K562 (cell line): Measurements from ENCODE around the gene TMC1.

ENCODE experiments used
- ATF3 ChIP-seq, 2 experiments: fragments of 450-650 bp in 1 of 2; sonication (generic) in 1 of 2; formaldehyde crosslinking in 1 of 2; IDR thresholded peaks in 1 of 2; conservative IDR thresholded peaks in 1 of 2; 2 replicates each; pipeline versions ENCODE4 v1.6.1 to v1.8.1; 2016 to 2023; ENCODE audit warnings: mild to moderate bottlenecking in 2 of 2, moderate library complexity in 2 of 2, inconsistent platforms in 1 of 2, missing genetic modification reagents in 1 of 2
- CEBPG ChIP-seq, 3 experiments: fragments of 200-800 bp in 1 of 3; sonication (Bioruptor generic) in 1 of 3; sonication (generic) in 1 of 3; formaldehyde crosslinking in 1 of 3; IDR thresholded peaks in 2 of 3; conservative IDR thresholded peaks in 1 of 3; 2 replicates each; pipeline versions ENCODE4 v1.6.1 to v1.8.0; 2016 to 2022; ENCODE audit warnings: missing compliant biosample characterization in 2 of 3, missing genetic modification characterization in 2 of 3, mild to moderate bottlenecking in 1 of 3, missing genetic modification reagents in 1 of 3
- CTCF ChIP-seq, 3 experiments: IDR thresholded peaks in 2 of 3; conservative IDR thresholded peaks in 1 of 3; 2 replicates each; pipeline ENCODE4 v1.5.1; 2011 to 2012; ENCODE audit warnings: low read length in 3 of 3, mild to moderate bottlenecking in 3 of 3, control low read depth in 2 of 3, improper control_type of control experiment in 1 of 3, inconsistent platforms in 1 of 3, low read depth in 1 of 3, mixed read lengths in 1 of 3, moderate library complexity in 1 of 3; ENCODE audit not compliant: insufficient read depth in 2 of 3
- MEIS2 ChIP-seq: fragments of 450-650 bp; IDR thresholded peaks from 2 replicates; pipeline ENCODE4 v1.6.1; 2014; ENCODE audit warnings: mild to moderate bottlenecking; ENCODE audit not compliant: partially characterized antibody
- MLLT1 ChIP-seq, 2 experiments: fragments of 450-650 bp; IDR thresholded peaks; 2 replicates each; pipeline ENCODE4 v1.6.1; 2016
- PBX2 ChIP-seq, 2 experiments: IDR thresholded peaks in 1 of 2; conservative IDR thresholded peaks in 1 of 2; 2 replicates each; pipeline ENCODE4 v1.6.1; 2016; ENCODE audit warnings: low read depth in 2 of 2, mild to moderate bottlenecking in 1 of 2, missing compliant biosample characterization in 1 of 2, missing genetic modification characterization in 1 of 2, moderate library complexity in 1 of 2
- REST ChIP-seq, 2 experiments: fragments of 450-650 bp; formaldehyde crosslinking in 1 of 2; IDR thresholded peaks; 2 replicates each; pipeline versions ENCODE4 v1.4.0 to v1.6.1; 2014 to 2020; ENCODE audit warnings: mild to moderate bottlenecking in 2 of 2, borderline replicate concordance in 1 of 2, low read depth in 1 of 2
- SIN3A ChIP-seq, 2 experiments: fragments of 150-350 bp in 1 of 2; IDR thresholded peaks; 2 replicates each; pipeline ENCODE4 v1.6.1; 2011 to 2016; ENCODE audit warnings: borderline replicate concordance in 2 of 2, low read depth in 2 of 2, low read length in 2 of 2, mild to moderate bottlenecking in 2 of 2, moderate library complexity in 2 of 2; ENCODE audit not compliant: control insufficient read depth in 1 of 2
- ZHX1 ChIP-seq: fragments of 150-350 bp; conservative IDR thresholded peaks from 2 replicates; pipeline ENCODE4 v1.6.1; 2014; ENCODE audit warnings: low read length
- ZNF23 ChIP-seq: fragments of 250-450 bp; sonication (Bioruptor Pico); IDR thresholded peaks from 2 replicates; pipeline ENCODE4 v1.4.0; 2020; ENCODE audit warnings: mild to moderate bottlenecking

- TF ChIP-seq MEIS2 = no peak
- TF ChIP-seq CTCF (IDR thresholded peaks at IDR 0.05 in 2 of 3, conservative IDR thresholded peaks at IDR 0.05 in 1 of 3; ENCODE audit: insufficient read depth in 2 of 3, low read depth in 1 of 3, low read length in 3 of 3) = no peak
- no peak for TF ChIP-seq MLLT1 (IDR thresholded peaks at IDR 0.05)
- TF ChIP-seq ZHX1 = no peak
- no peak for TF ChIP-seq SIN3A (IDR thresholded peaks at IDR 0.05; ENCODE audit: borderline replicate concordance in 2 of 2, control insufficient read depth in 1 of 2, low read depth in 2 of 2, low read length in 2 of 2)
- TF ChIP-seq CEBPG (CRISPR knock-in tag; IDR thresholded peaks at IDR 0.05) = no peak
- no peak for TF ChIP-seq CEBPG (tag; conservative IDR thresholded peaks at IDR 0.05 in 1 of 2, IDR thresholded peaks at IDR 0.05 in 1 of 2)
- no peak for TF ChIP-seq ZNF23 (CRISPR knock-in tag)
- no peak for TF ChIP-seq ATF3 (IDR thresholded peaks at IDR 0.05)
- TF ChIP-seq ATF3 (CRISPR knock-in tag; conservative IDR thresholded peaks at IDR 0.05) = no peak
- TF ChIP-seq PBX2 (CRISPR knock-in tag; IDR thresholded peaks at IDR 0.05; ENCODE audit: low read depth) = no peak
- TF ChIP-seq PBX2 (tag; conservative IDR thresholded peaks at IDR 0.05; ENCODE audit: low read depth) = no peak
- no peak for TF ChIP-seq REST (IDR thresholded peaks at IDR 0.05; ENCODE audit: borderline replicate concordance)
- TF ChIP-seq REST (CRISPR knock-in tag; IDR thresholded peaks at IDR 0.05; ENCODE audit: low read depth) = no peak
These were observed 273.5 kb downstream of the TMC1 start for GRCh38 chr9:72794946-72795345.
